SU-DHL-6 (cell line): ENCODE results near the gene COL26A1.

ENCODE experiments used
- CTCF ChIP-seq: fragments of 200-600 bp; sonication (generic); IDR thresholded peaks from one replicate; pipeline ENCODE4 v1.5.1; 2017; ENCODE audit warnings: antibody characterized with exemption, mild to moderate bottlenecking, low read length, moderate library complexity; ENCODE audit not compliant: insufficient read depth, poor library complexity, severe bottlenecking
- EZH2phosphoT487 ChIP-seq: fragments of 200-600 bp; sonication (generic), shearing (Covaris generic); conservative IDR thresholded peaks from 2 replicates; pipeline ENCODE4 v1.6.1; 2018; ENCODE audit warnings: mild to moderate bottlenecking, antibody characterized with exemption, low read length, moderate library complexity, mixed read lengths

- TF ChIP-seq CTCF = no peak
- no peak for TF ChIP-seq EZH2phosphoT487
These were observed 20.3 kb downstream of the COL26A1 start for GRCh38 chr7:101382937-101383336.
